Measurements from ENCODE around the gene ILF3. TPM values are rescaled to one million over a fixed set of nuclear protein-coding genes. Genes with fewer than 3 reads are reported as not detected.
A peak's percentile ranks its signal among the peaks of the same experiment; 100 is the strongest.

Gene ILF3
- total and polyA plus RNA-seq, 2 of the 13 experiments (the other 11 are each of a cell fraction or from before 2014, with no cell fraction given): 120 to 173 TPM

DNA sequence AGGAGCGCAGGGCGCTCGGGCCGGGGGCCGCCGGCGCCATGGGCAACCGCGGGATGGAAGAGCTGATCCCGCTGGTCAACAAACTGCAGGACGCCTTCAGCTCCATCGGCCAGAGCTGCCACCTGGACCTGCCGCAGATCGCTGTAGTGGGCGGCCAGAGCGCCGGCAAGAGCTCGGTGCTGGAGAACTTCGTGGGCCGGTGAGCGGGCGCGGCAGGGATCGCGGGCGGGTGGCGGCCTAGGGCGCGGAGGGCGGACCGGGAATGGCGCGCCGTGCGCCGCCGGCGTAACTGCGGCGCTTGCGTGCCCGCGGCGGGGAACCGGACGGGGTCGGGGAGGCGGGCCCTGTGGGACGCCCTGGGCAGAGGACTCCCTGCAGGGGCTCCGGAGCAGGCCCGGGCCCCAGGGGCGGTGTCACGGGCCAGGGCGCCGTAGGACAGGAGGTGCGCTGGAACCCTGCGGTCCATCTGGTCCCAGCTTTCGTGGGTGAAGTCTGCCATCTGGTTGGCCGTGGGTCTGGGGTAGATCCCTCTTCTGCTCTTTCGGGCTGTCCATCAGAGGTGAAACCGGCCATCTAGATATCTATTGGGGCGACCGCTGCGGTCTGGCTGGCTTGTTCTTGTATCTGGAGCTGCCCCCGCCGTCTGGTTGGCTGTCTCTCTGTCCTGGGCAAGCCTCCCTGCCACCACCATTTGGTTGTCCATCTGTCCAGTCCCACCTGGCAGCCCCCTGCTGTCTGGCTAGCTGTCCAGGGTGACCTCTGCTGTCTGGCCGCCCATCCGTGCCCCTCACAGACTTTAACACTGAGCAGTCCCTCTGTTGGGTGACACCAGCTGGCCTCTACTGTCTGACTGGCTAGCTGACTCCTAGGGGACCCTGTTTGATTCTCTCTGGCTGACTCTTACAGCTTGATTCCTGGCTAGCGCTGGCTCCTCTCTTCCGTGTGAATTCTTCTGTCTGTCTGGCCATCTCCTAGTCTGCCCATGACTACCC is 64.4 kb downstream of the ILF3 start (continued):
- TF ChIP-seq, protein P1, sequence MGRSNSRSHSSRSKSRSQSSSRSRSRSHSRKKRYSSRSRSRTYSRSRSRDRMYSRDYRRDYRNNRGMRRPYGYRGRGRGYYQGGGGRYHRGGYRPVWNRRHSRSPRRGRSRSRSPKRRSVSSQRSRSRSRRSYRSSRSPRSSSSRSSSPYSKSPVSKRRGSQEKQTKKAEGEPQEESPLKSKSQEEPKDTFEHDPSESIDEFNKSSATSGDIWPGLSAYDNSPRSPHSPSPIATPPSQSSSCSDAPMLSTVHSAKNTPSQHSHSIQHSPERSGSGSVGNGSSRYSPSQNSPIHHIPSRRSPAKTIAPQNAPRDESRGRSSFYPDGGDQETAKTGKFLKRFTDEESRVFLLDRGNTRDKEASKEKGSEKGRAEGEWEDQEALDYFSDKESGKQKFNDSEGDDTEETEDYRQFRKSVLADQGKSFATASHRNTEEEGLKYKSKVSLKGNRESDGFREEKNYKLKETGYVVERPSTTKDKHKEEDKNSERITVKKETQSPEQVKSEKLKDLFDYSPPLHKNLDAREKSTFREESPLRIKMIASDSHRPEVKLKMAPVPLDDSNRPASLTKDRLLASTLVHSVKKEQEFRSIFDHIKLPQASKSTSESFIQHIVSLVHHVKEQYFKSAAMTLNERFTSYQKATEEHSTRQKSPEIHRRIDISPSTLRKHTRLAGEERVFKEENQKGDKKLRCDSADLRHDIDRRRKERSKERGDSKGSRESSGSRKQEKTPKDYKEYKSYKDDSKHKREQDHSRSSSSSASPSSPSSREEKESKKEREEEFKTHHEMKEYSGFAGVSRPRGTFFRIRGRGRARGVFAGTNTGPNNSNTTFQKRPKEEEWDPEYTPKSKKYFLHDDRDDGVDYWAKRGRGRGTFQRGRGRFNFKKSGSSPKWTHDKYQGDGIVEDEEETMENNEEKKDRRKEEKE (IDR thresholded peaks at IDR 0.05): no peak
- TF ChIP-seq ZNF563 (CRISPR knock-in tag; IDR thresholded peaks at IDR 0.05): no peak
- no peak for TF ChIP-seq SUZ12 (IDR thresholded peaks at IDR 0.05; ENCODE audit: low read depth, low read length)
- no peak for TF ChIP-seq NONO (IDR thresholded peaks at IDR 0.05)
- no peak for TF ChIP-seq NONO (CRISPR knock-in tag; conservative IDR thresholded peaks at IDR 0.05)
- TF ChIP-seq, protein P2, sequence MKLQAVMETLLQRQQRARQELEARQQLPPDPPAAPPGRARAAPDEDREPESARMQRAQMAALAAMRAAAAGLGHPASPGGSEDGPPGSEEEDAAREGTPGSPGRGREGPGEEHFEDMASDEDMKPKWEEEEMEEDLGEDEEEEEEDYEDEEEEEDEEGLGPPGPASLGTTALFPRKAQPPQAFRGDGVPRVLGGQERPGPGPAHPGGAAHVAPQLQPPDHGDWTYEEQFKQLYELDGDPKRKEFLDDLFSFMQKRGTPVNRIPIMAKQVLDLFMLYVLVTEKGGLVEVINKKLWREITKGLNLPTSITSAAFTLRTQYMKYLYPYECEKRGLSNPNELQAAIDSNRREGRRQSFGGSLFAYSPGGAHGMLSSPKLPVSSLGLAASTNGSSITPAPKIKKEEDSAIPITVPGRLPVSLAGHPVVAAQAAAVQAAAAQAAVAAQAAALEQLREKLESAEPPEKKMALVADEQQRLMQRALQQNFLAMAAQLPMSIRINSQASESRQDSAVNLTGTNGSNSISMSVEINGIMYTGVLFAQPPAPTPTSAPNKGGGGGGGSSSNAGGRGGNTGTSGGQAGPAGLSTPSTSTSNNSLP (IDR thresholded peaks at IDR 0.05; ENCODE audit: low read depth, low read length): no peak
- no peak; the same call in 1 of the 2 replicates for TF ChIP-seq PAX8 (CRISPR knock-in tag; IDR thresholded peaks at IDR 0.05; ENCODE audit: borderline replicate concordance)
- TF ChIP-seq KLF6 (CRISPR knock-in tag; IDR thresholded peaks at IDR 0.05): no peak
- TF ChIP-seq, protein P3, sequence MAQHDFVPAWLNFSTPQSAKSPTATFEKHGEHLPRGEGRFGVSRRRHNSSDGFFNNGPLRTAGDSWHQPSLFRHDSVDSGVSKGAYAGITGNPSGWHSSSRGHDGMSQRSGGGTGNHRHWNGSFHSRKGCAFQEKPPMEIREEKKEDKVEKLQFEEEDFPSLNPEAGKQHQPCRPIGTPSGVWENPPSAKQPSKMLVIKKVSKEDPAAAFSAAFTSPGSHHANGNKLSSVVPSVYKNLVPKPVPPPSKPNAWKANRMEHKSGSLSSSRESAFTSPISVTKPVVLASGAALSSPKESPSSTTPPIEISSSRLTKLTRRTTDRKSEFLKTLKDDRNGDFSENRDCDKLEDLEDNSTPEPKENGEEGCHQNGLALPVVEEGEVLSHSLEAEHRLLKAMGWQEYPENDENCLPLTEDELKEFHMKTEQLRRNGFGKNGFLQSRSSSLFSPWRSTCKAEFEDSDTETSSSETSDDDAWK (CRISPR knock-in tag; IDR thresholded peaks at IDR 0.05): no peak
- no peak for TF ChIP-seq TCF12 (IDR thresholded peaks at IDR 0.05)
- 0 out of 2 replicates have a peak, but pooled peaks have one; percentile 33 for TF ChIP-seq TCF12 (CRISPR knock-in tag; IDR thresholded peaks at IDR 0.05)
- peak; percentile 4; the same call in 1 of the 2 replicates for TF ChIP-seq POLR2AphosphoS5 (IDR thresholded peaks at IDR 0.05; ENCODE audit: low read depth, low read length)
- TF ChIP-seq, protein P4, sequence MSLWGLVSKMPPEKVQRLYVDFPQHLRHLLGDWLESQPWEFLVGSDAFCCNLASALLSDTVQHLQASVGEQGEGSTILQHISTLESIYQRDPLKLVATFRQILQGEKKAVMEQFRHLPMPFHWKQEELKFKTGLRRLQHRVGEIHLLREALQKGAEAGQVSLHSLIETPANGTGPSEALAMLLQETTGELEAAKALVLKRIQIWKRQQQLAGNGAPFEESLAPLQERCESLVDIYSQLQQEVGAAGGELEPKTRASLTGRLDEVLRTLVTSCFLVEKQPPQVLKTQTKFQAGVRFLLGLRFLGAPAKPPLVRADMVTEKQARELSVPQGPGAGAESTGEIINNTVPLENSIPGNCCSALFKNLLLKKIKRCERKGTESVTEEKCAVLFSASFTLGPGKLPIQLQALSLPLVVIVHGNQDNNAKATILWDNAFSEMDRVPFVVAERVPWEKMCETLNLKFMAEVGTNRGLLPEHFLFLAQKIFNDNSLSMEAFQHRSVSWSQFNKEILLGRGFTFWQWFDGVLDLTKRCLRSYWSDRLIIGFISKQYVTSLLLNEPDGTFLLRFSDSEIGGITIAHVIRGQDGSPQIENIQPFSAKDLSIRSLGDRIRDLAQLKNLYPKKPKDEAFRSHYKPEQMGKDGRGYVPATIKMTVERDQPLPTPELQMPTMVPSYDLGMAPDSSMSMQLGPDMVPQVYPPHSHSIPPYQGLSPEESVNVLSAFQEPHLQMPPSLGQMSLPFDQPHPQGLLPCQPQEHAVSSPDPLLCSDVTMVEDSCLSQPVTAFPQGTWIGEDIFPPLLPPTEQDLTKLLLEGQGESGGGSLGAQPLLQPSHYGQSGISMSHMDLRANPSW (CRISPR knock-in tag; IDR thresholded peaks at IDR 0.05; ENCODE audit: borderline replicate concordance): no peak
- TF ChIP-seq, protein P5, sequence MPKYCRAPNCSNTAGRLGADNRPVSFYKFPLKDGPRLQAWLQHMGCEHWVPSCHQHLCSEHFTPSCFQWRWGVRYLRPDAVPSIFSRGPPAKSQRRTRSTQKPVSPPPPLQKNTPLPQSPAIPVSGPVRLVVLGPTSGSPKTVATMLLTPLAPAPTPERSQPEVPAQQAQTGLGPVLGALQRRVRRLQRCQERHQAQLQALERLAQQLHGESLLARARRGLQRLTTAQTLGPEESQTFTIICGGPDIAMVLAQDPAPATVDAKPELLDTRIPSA (CRISPR knock-in tag; IDR thresholded peaks at IDR 0.05; ENCODE audit: borderline replicate concordance): no peak
- TF ChIP-seq, protein P6, sequence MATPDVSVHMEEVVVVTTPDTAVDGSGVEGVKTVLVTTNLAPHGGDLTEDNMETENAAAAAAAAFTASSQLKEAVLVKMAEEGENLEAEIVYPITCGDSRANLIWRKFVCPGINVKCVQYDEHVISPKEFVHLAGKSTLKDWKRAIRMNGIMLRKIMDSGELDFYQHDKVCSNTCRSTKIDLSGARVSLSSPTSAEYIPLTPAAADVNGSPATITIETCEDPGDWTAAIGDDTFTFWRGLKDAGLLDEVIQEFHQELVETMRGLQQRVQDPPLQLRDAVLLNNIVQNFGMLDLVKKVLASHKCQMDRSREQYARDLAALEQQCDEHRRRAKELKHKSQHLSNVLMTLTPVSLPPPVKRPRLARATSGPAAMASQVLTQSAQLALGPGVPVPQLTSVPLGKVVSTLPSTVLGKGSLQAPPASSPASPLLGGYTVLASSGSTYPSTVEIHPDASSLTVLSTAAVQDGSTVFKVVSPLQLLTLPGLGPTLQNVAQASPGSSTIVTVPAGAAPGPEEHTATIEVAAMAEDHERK (CRISPR knock-in tag; IDR thresholded peaks at IDR 0.05; ENCODE audit: low read depth): no peak
- TF ChIP-seq RAD51 (IDR thresholded peaks at IDR 0.05; ENCODE audit: borderline replicate concordance): no peak
- TF ChIP-seq HIVEP1 (CRISPR knock-in tag; IDR thresholded peaks at IDR 0.05): no peak
- TF ChIP-seq ZNF777 (CRISPR knock-in tag; IDR thresholded peaks at IDR 0.05): no peak

Measured in HepG2 (cell line).